Measurements from ENCODE around the gene CRYGA. TPM values are rescaled to one million over a fixed set of nuclear protein-coding genes. Genes with fewer than 3 reads are reported as not detected.

Gene CRYGA
- total RNA-seq, 2 experiments from 2014 or later: not detected

- intact Hi-C loops (cut with micrococcal nuclease): no loop called here
- POLR2A ChIA-PET: no interaction called here
- DNase-seq (no peak), ATAC-seq (no peak)
- Mint-ChIP-seq H3K9me3 (peaks cover 5% of the 10 kb centered on the region), H3K27me3 (no peaks in the 10 kb centered on the region), H3K4me1 (ENCODE audit: low read depth) (peaks cover 10% of the 10 kb centered on the region), H3K4me3 (no peak overlapping the region), H3K27ac (no peak overlapping the region), H3K36me3 (ENCODE audit: low read depth) (no peaks in the 10 kb centered on the region)
- CTCF ChIA-PET: interaction anchor here (1.0 kb wide), 1 partner anchor 39 kb away, joined by 5 read pairs; no protein-coding TSS in a partner anchor
- TF ChIP-seq CTCF (IDR thresholded peaks at IDR 0.05): no peak
These were observed 27.3 kb downstream of the CRYGA start for GRCh38 chr2:208135794-208136715.

GRCh38 chr2:208134928-208135586 is 28.3 kb downstream of the CRYGA start:
- intact Hi-C loops (cut with micrococcal nuclease): no loop called here
- ChIA-PET CTCF (interaction anchor here (0.9 to 1.2 kb wide), 2 partner anchors 41 to 119 kb away, joined by 4 read pairs; no protein-coding TSS in a partner anchor), POLR2A (no interaction called here)
- Mint-ChIP-seq H3K4me3 (no peak overlapping the region), H3K36me3 (ENCODE audit: low read depth) (no peaks in the 10 kb centered on the region), H3K27me3 (no peaks in the 10 kb centered on the region), H3K4me1 (ENCODE audit: low read depth) (peaks cover 10% of the 10 kb centered on the region), H3K27ac (peak overlapping the region; percentile 35), H3K9me3 (peaks cover 5% of the 10 kb centered on the region)
- TF ChIP-seq CTCF (IDR thresholded peaks at IDR 0.05): no peak
- ATAC-seq (peak; percentile 89), DNase-seq (peak; percentile 53)

- DNase-seq (no peak), ATAC-seq (no peak)
- peaks cover 10% of the 10 kb centered on the region for H3K4me1 Mint-ChIP-seq (ENCODE audit: low read depth)
- no peaks in the 10 kb centered on the region for H3K36me3 Mint-ChIP-seq (ENCODE audit: low read depth)
- ChIA-PET CTCF (no interaction called here), POLR2A (no interaction called here)
- intact Hi-C loops (cut with micrococcal nuclease): no loop called here
- TF ChIP-seq CTCF (IDR thresholded peaks at IDR 0.05): no peak
- no peaks in the 10 kb centered on the region for H3K9me3 Mint-ChIP-seq
- peaks cover 6% of the 10 kb centered on the region for H3K27me3 Mint-ChIP-seq
- H3K27ac Mint-ChIP-seq: no peak overlapping the region
- no peak overlapping the region for H3K4me3 Mint-ChIP-seq
These were observed 32.7 kb downstream of the CRYGA start for GRCh38 chr2:208130712-208131110.

- no peak for DNase-seq
- no peaks in the 10 kb centered on the region for H3K9me3 Mint-ChIP-seq
- intact Hi-C loops (cut with micrococcal nuclease): no loop called here
- ChIA-PET CTCF (no interaction called here), POLR2A (no interaction called here)
- H3K27ac Mint-ChIP-seq: no peak within 1 kb of the TSS
- H3K4me3 Mint-ChIP-seq: no peak within 1 kb of the TSS
- peaks cover 4% of the 10 kb centered on the region for H3K4me1 Mint-ChIP-seq (ENCODE audit: low read depth)
- no peak for ATAC-seq
- peaks cover 12% of the 10 kb centered on the region for H3K27me3 Mint-ChIP-seq
- no peaks in the 10 kb centered on the region for H3K36me3 Mint-ChIP-seq (ENCODE audit: low read depth)
- TF ChIP-seq CTCF (IDR thresholded peaks at IDR 0.05): no peak
These were observed 33.4 kb downstream of the CRYGA start, which contains the start of gene CRYGC for GRCh38 chr2:208129744-208130711. CRYGC (minus strand) TSS chr2:208129828; CDS start chr2:208129792, 36 bp downstream.
